KMS-11 (cell line): Measurements from ENCODE around the gene DIS3L2.
"Not testable (repeated sequence)": the region's sequence is repeated elsewhere in the genome, so short reads cannot be mapped to it uniquely, and the experiment has no call there.

Source experiments
- H2AFZ ChIP-seq: fragments of 200-600 bp; sonication (generic); 2 replicates; pipeline ENCODE4 v1.6.1; 2016; ENCODE audit warnings: antibody characterized with exemption, mixed run types, low read depth
- H3K27ac ChIP-seq: fragments of 200-600 bp; sonication (generic); 2 replicates; pipeline ENCODE4 v1.6.1; 2016; ENCODE audit warnings: mild to moderate bottlenecking, mixed run types
- H3K27me3 ChIP-seq: fragments of 200-600 bp; sonication (generic); 2 replicates; pipeline ENCODE4 v1.6.1; 2017; ENCODE audit warnings: mild to moderate bottlenecking, low read depth, mixed run types, moderate library complexity; ENCODE audit not compliant: insufficient read depth
- H3K36me3 ChIP-seq: fragments of 200-600 bp; sonication (generic); 2 replicates; pipeline ENCODE4 v1.6.1; 2017; ENCODE audit warnings: mild to moderate bottlenecking, mixed run types; ENCODE audit not compliant: insufficient read depth
- H3K4me1 ChIP-seq: fragments of 200-600 bp; sonication (generic); 2 replicates; pipeline ENCODE4 v1.6.1; 2016; ENCODE audit warnings: mild to moderate bottlenecking, low read depth, mixed run types; ENCODE audit not compliant: poor library complexity, severe bottlenecking
- H3K4me2 ChIP-seq: fragments of 200-600 bp; sonication (generic); 2 replicates; pipeline ENCODE4 v1.7.0; 2016; ENCODE audit warnings: mild to moderate bottlenecking, mixed run types
- H3K4me3 ChIP-seq: fragments of 200-600 bp; sonication (generic); IDR thresholded peaks from 2 replicates; pipeline ENCODE4 v1.6.1; 2017; ENCODE audit warnings: low read depth, low read length, mixed read lengths; ENCODE audit not compliant: insufficient read depth
- H3K79me2 ChIP-seq: fragments of 200-600 bp; sonication (generic); 2 replicates; pipeline ENCODE4 v1.6.1; 2016; ENCODE audit warnings: low read depth, mixed run types; ENCODE audit not compliant: insufficient read depth
- H3K9ac ChIP-seq: fragments of 200-600 bp; sonication (generic); 2 replicates; pipeline ENCODE4 v1.6.1; 2016; ENCODE audit warnings: mild to moderate bottlenecking, mixed run types
- H4K20me1 ChIP-seq: fragments of 200-600 bp; sonication (generic); 2 replicates; pipeline ENCODE4 v1.6.1; 2016; ENCODE audit warnings: mild to moderate bottlenecking, mixed run types; ENCODE audit not compliant: insufficient read depth
- CTCF ChIP-seq: fragments of 200-600 bp; sonication (generic); conservative IDR thresholded peaks from 2 replicates; pipeline ENCODE4 v1.6.1; 2017; ENCODE audit warnings: low read depth, mild to moderate bottlenecking, antibody characterized with exemption, low read length, moderate library complexity, mixed read lengths

DIS3L2 gene

GRCh38 chr2:232325324-232326273 is 364.1 kb downstream of the DIS3L2 start:
- Histone ChIP-seq H3K4me2 (no peak overlapping the region), H3K27me3 (no peaks in the 10 kb centered on the region), H3K9ac (no peak overlapping the region), H2AFZ (no peak overlapping the region), H3K4me1 (no peaks in the 10 kb centered on the region), H3K27ac (no peak overlapping the region), H3K36me3 (no peaks in the 10 kb centered on the region), H3K4me3 (no peak overlapping the region), H4K20me1 (no peaks in the 10 kb centered on the region), H3K79me2 (no peaks in the 10 kb centered on the region)
- TF ChIP-seq CTCF, result peak; percentile 64

- H3K9ac ChIP-seq, H2AFZ ChIP-seq, H3K4me2 ChIP-seq, H4K20me1 ChIP-seq, H3K27me3 ChIP-seq, H3K27ac ChIP-seq, H3K79me2 ChIP-seq, H3K4me1 ChIP-seq, H3K4me3 ChIP-seq, H3K36me3 ChIP-seq: not testable (repeated sequence)
- peak; percentile 5; the same call in 1 of the 2 replicates for TF ChIP-seq CTCF
These were observed 365.0 kb downstream of the DIS3L2 start for GRCh38 chr2:232326274-232327104.

GRCh38 chr2:232327105-232328031 is 365.9 kb downstream of the DIS3L2 start:
- H3K79me2 ChIP-seq, result no peaks in the 10 kb centered on the region
- no peaks in the 10 kb centered on the region for H4K20me1 ChIP-seq
- H2AFZ ChIP-seq, result no peak overlapping the region
- H3K36me3 ChIP-seq, result no peaks in the 10 kb centered on the region
- TF ChIP-seq CTCF, result peak; percentile 79
- H3K27me3 ChIP-seq, result no peaks in the 10 kb centered on the region
- no peaks in the 10 kb centered on the region for H3K4me1 ChIP-seq
- H3K9ac ChIP-seq, result no peak overlapping the region
- H3K4me3 ChIP-seq, result no peak overlapping the region
- H3K4me2 ChIP-seq, result no peak overlapping the region
- H3K27ac ChIP-seq, result no peak overlapping the region

- no peak overlapping the region for H3K4me2 ChIP-seq
- no peak for TF ChIP-seq CTCF
These were observed 366.5 kb downstream of the DIS3L2 start for GRCh38 chr2:232328032-232328422.

More at GRCh38 chr2:232328032-232328422, 366.5 kb downstream of the DIS3L2 start:
- no peaks in the 10 kb centered on the region for H3K4me1 ChIP-seq
- no peak overlapping the region for H2AFZ ChIP-seq
- H3K27me3 ChIP-seq, result no peaks in the 10 kb centered on the region
- H4K20me1 ChIP-seq, result no peaks in the 10 kb centered on the region
- H3K79me2 ChIP-seq, result no peaks in the 10 kb centered on the region
- H3K36me3 ChIP-seq, result no peaks in the 10 kb centered on the region
- no peak overlapping the region for H3K27ac ChIP-seq
- no peak overlapping the region for H3K4me3 ChIP-seq
- no peak overlapping the region for H3K9ac ChIP-seq
